A673 (cell line): ENCODE results near the gene MTR. TPM values are rescaled to one million over a fixed set of nuclear protein-coding genes. Genes with fewer than 3 reads are reported as not detected.

Source experiments
- BruUV-seq: library from RNA; stranded (reverse); fragments of 400-500 nt; replicated peaks from 2 replicates; lab custom pipeline; 2021; lab: Mats Ljungman, UMichigan
- CTCF ChIA-PET: fragments of 300-600 bp; sonication (Branson Sonifier 250); formaldehyde crosslinking; loops from one replicate; lab custom pipeline; 2022; ENCODE audit warnings: antibody characterized with exemption; lab: Charles Lee
- POLR2A ChIA-PET: fragments of 300-600 bp; sonication (Branson Sonifier 250); formaldehyde crosslinking; loops from one replicate; lab custom pipeline; 2022; ENCODE audit warnings: antibody characterized with exemption; ENCODE audit not compliant: low non-redundant PET; lab: Charles Lee
- DNase-seq: peaks from one replicate; pipeline ENCODE4 v3.0.0-alpha.2; 2015; ENCODE audit warnings: low spot score
- H3K27ac ChIP-seq: fragments of 200-600 bp; sonication (generic); 2 replicates; pipeline ENCODE4 v1.5.1; 2016; ENCODE audit warnings: mixed run types, low read depth, mild to moderate bottlenecking, mixed read lengths, antibody characterized with exemption, low read length; ENCODE audit not compliant: poor library complexity, severe bottlenecking
- H3K27me3 ChIP-seq: fragments of 200-600 bp; sonication (generic); replicated peaks from 2 replicates; pipeline ENCODE4 v1.6.1; 2017; ENCODE audit warnings: mixed run types, low read depth, mild to moderate bottlenecking, mixed read lengths, antibody characterized with exemption, low read length; ENCODE audit not compliant: insufficient read depth, poor library complexity
- H3K36me3 ChIP-seq: fragments of 200-600 bp; sonication (generic); 2 replicates; pipeline ENCODE4 v1.6.1; 2016; ENCODE audit warnings: mixed run types, mild to moderate bottlenecking, mixed read lengths, antibody characterized with exemption, low read length; ENCODE audit not compliant: insufficient read depth, poor library complexity, severe bottlenecking
- H3K4me1 ChIP-seq: fragments of 200-600 bp; sonication (generic); 2 replicates; pipeline ENCODE4 v1.6.1; 2017; ENCODE audit warnings: mixed run types, mild to moderate bottlenecking, mixed read lengths, antibody characterized with exemption, low read length; ENCODE audit not compliant: insufficient read depth, poor library complexity, severe bottlenecking
- H3K4me3 ChIP-seq: fragments of 200-600 bp; sonication (generic); 2 replicates; pipeline ENCODE4 v1.5.1; 2016; ENCODE audit warnings: low read depth, mixed run types, mild to moderate bottlenecking, mixed read lengths, low read length; ENCODE audit not compliant: poor library complexity, severe bottlenecking
- H3K9me3 ChIP-seq: fragments of 200-600 bp; sonication (generic); 2 replicates; pipeline ENCODE4 v1.6.1; 2016; ENCODE audit warnings: mixed run types, low read depth, mild to moderate bottlenecking, mixed read lengths, antibody characterized with exemption, low read length; ENCODE audit not compliant: poor library complexity, severe bottlenecking
- CTCF ChIP-seq: fragments of 300-800, 200-600 bp; sonication (generic); conservative IDR thresholded peaks from 2 replicates; pipeline ENCODE4 v1.5.1; 2017; ENCODE audit warnings: low read depth, mild to moderate bottlenecking, antibody characterized with exemption, low read length, moderate library complexity, mixed read lengths
- EZH2 ChIP-seq: fragments of 200-600 bp; sonication (generic); IDR thresholded peaks from 2 replicates; pipeline ENCODE4 v1.6.1; 2017; ENCODE audit warnings: borderline replicate concordance, low read depth, mild to moderate bottlenecking, mixed read lengths, antibody characterized with exemption, low read length; ENCODE audit not compliant: poor library complexity, severe bottlenecking
- intact Hi-C: fragments of 100-400 bp; cut with micrococcal nuclease; formaldehyde crosslinking; loops from one replicate; pipeline ENCODE4 v1.10.0; 2022; ENCODE audit not compliant: unreplicated experiment
- total RNA-seq: library from RNA; stranded (reverse); gene quantifications from 2 replicates; pipeline ENCODE4 v1.2.3, GENCODE V29; 2021

MTR gene
- total RNA-seq, 1 experiment from 2014 or later = 36.0 TPM

- ChIA-PET POLR2A (no interaction called here), CTCF (no interaction called here)
- intact Hi-C loops = no loop called here
- TF ChIP-seq CTCF (no peak), EZH2 (no peak)
- BruUV-seq = no TSS peak
- no peak overlapping the region for H3K27ac ChIP-seq
- H3K4me1 ChIP-seq = no peaks in the 10 kb centered on the region
- H3K27me3 ChIP-seq = no peaks in the 10 kb centered on the region
- H3K9me3 ChIP-seq = no peaks in the 10 kb centered on the region
- no peak for DNase-seq
- H3K36me3 ChIP-seq = peaks cover 10% of the 10 kb centered on the region
- no peak overlapping the region for H3K4me3 ChIP-seq
These were observed 65.6 kb downstream of the MTR start for GRCh38 chr1:236860674-236861073.

- Histone ChIP-seq H3K9me3 (no peaks in the 10 kb centered on the region), H3K27ac (no peak overlapping the region), H3K4me1 (no peaks in the 10 kb centered on the region), H3K27me3 (no peaks in the 10 kb centered on the region), H3K4me3 (no peak overlapping the region), H3K36me3 (peaks cover 12% of the 10 kb centered on the region)
- BruUV-seq = no TSS peak
- TF ChIP-seq CTCF (no peak), EZH2 (no peak)
- ChIA-PET CTCF (no interaction called here), POLR2A (no interaction called here)
- no peak for DNase-seq
- intact Hi-C loops = no loop called here
These were observed 66.6 kb downstream of the MTR start for GRCh38 chr1:236861560-236862218.

- no peaks in the 10 kb centered on the region for H3K9me3 ChIP-seq
- H3K36me3 ChIP-seq = peaks cover 16% of the 10 kb centered on the region
- no peaks in the 10 kb centered on the region for H3K27me3 ChIP-seq
- POLR2A ChIA-PET = no interaction called here
- no TSS peak for BruUV-seq
- intact Hi-C loops = no loop called here
- no peaks in the 10 kb centered on the region for H3K4me1 ChIP-seq
- CTCF ChIA-PET = no interaction called here
- no peak overlapping the region for H3K4me3 ChIP-seq
- TF ChIP-seq CTCF (no peak), EZH2 (no peak)
- DNase-seq = no peak
- no peak overlapping the region for H3K27ac ChIP-seq
These were observed 67.1 kb downstream of the MTR start for GRCh38 chr1:236862219-236862591.
